Hepatic stellate cell (primary cell): ENCODE measurements around the gene OR2Y1.
"Not testable (repeated sequence)": the region's sequence is repeated elsewhere in the genome, so short reads cannot be mapped to it uniquely, and the experiment has no call there.

Experiments
- DNase-seq: peaks from one replicate; pipeline ENCODE4 v3.0.0; 2011; ENCODE audit warnings: low spot score

Gene OR2Y1, protein sequence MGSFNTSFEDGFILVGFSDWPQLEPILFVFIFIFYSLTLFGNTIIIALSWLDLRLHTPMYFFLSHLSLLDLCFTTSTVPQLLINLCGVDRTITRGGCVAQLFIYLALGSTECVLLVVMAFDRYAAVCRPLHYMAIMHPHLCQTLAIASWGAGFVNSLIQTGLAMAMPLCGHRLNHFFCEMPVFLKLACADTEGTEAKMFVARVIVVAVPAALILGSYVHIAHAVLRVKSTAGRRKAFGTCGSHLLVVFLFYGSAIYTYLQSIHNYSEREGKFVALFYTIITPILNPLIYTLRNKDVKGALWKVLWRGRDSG

DNA sequence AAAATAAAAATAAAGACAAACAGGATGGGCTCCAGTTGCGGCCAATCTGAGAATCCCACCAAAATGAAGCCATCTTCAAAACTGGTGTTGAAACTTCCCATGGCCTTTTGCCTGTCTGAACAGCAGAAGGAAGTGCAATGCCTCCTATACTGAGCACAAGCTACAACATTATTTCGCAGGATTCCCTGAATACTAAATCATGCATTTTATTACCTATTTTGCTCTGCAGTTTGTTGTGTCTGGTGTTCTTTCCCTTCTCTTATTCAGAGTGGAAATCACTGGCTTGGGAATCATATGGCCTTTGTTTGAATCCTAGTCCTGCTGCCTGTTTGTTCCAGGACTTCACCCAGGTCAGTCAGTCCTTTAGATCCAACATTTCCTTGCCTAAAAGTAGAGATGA, at the start of gene OR2Y1:
OR2Y1 (minus strand) TSS at position 101 of the 400 bp plus-strand sequence; CDS start at position 101, 0 bp downstream.
- DNase-seq: no peak

DNA sequence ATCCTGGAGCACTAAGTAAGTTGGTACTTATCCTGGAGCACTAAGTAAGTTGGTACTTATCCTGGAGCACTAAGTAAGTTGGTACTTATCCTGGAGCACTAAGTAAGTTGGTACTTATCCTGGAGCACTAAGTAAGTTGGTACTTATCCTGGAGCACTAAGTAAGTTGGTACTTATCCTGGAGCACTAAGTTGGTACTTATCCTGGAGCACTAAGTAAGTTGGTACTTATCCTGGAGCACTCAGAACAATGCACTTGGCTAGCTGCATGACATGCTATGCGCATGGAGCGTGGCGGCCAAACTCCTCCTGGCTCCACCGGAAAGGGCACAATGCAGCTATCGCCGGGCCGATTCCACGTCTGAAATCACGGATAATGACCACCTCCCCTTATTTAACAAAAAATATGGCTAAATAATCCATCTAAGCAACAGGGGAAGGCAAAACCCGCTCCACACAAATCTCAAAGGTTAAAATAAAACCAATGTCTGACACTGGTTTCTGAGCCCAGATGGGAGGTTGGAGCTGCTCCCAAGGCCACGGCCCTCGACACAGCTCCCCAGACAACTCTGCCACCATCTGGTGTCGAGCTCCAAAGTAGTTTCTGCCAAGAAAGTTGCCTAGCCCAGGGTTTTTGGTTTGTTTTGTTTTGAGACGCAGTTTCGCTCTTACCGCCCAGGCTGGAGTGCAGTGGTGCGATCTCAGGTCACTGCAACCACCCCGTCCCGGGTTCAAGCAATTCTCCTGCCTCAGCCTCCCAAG, 49.0 kb upstream of the OR2Y1 start:
- DNase-seq: not testable (repeated sequence)

DNA sequence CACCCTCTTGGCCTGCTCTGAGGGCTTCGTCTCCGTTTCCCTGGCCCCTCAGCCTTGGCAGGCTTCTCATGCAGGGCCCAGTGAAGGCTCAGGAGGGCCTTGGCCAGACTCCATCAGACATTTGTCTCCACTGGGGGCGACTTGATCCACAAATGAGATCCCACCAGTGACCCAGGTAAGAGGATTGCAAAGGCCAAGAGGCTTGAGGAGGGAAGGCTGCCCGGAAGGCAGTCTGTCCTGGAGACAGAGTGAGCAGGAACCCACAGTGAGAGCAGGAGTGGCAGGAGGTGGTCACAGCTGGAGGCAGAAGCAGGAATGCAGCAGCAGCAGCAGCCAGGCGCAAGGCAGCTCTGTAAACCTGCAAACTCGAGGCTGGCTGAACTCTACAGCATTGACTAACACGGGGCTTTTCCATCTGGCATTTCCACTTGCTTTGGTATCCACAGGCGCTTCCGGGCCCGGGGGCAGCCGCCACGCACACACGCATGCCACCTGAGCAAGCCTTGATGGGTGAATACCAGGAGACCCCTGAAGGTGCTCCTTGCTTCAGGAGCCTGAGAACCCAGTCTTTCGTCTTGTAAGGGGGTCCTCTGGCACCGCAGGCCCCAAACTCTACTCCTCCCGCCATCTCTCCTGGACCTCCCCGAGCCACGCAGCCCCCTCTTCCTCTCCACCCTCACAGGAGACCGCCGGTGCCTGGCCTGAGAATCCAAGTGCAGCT, 48.0 kb upstream of the OR2Y1 start:
- no peak for DNase-seq

DNA sequence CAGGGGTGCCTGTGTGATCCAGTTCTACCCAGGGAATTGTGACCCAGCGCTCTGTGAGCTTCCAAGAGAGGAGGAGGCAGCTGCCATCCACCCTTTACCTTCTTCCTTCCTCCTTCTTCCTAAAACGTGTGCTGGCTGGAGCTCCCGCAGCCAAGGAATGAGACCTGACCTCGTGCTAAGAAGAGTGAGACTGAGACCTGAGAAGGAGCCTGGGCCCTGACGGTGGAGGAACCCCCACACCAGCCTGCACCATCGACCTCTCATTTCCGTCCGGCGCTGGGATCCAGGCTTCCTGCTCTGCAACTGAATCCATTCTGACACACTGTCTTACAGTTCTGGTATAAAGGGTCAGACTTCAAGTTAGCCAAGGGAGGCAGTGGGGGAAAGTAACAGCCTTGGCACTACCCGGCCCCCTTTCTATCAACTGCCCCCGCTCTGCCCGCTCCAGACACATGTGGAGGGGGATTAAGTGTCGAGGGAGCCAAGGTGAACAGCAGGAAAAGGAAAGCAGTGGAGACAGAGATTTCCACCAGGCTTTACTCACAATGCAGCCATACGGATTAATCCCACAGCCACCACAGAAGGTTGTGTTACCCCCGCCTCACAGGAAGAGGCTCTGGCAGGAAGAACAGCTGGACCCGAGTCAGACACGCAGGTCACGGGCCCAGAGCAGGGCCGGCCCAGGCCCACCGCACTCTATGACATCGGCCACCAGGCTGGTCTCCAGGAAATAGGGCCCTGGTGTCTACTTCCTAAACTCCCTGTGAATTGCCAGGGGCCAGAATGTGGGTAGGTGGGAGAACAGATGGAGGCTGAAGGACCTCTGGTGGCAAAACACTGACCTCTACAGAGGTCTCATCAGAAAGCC, 46.9 kb upstream of the OR2Y1 start:
- no peak for DNase-seq

DNA sequence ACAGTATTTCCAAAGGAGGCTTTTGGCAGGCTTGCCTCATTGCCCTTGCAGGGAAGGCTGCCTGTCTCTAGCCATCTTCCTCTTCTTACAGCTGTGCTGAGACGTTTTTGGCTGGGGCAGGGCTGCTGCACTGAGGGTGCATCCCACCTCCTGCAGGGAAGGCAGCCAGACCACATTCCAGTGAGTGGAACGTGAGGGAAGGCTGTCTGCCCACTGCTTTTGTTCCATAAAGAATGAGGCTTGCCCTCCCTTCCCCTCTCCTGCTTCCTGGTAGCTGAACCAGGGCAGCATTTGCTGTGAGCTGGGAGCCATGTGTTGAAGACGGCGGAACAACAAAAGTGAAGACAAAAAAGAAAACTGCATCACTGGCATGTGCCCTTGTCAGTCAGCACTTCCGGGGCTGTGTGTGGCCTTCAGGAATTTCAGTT, 46.0 kb upstream of the OR2Y1 start:
- DNase-seq: peak; percentile 54

DNA sequence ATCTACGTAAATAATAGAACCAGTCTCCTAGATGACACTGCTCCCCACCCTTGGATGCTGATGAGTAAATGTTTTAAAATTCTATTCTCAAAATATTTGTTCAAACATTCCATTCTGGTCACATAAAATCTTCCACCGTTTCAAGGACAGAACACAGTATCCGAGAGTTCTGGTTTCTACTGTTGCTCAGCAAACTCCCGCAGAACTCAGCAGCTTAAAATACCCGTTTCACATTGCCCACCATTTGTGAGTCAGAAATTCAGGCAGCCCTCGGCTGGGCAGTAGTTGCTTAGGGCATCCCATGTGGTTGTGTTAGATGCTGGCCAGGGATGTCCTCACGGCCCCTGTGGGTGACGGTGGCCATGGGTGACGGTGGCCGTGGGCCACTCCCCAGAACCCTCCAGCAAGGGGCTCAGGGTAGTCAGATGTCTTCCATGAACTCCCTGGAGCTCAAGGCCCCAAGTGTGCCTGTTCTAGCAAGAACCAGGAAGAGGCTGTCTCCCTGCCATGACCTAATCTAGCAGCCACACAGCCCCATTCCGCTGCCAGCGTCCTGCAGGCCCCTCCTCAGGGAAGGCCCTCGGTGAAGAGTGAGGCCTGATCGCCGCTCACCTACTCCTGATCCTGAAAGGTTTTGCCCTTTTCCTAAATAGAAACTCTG, 45.4 kb upstream of the OR2Y1 start:
- peak; percentile 83 for DNase-seq

DNA sequence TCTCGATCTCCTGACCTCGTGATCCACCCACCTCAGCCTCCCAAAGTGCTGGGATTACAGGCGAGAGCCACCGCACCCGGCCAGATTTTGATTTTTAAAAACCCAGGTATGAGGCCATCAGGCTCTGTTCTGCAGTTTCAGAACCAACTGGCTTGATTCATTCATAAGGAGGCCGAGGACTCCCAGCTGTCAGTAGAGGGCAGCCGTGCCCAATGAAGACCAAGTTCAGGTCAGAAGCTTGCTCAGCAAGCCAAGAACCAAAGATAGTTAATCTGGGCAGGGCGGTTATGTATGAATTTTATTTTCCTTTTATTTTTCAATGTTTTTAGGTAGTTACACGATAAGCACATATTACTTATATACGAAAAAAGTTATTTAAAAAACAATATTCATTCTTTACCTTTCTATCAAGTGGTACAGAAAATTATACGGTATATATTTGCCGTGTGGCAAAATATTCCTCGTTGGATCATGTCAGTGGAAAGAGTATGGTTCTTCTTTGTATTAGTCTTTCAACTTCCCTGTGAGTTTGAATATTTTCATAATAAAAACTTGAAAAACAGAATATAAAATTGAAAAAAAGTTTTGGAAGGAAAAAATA, 44.7 kb upstream of the OR2Y1 start:
- DNase-seq: peak; percentile 78

DNA sequence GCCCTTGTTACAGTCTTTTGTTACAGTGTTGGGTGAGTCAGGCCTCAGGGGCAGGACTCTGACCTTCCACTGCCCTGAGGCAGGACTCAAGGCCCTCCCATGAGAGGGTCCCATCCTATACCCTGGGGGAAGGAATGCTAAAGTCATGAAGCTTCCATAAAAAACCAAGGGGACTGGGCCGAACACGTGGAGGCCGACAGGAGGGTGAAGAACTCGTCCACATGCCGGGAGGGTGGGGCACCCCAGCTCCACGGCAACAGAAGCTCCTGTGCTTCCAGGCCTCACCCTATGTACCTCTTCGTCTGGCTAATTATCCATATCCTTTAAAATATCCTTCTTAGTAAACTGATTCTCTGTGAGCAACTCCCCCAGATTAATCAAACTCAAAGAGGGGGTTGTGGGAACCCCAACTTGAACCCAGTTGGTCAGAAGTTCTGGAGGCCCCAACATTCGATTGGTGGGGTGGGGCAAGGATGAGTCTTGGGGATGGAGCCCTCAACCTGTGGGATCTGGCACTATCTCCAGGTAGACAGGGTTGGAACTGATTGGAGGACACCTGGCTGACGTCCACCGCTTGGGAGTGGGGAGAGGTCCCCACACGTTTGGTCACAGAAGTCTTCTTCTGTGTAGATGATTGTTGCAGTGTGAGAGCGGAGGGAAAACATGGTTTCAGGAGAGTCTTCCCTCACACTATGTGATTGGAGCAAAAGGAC, 43.6 kb upstream of the OR2Y1 start:
- DNase-seq: no peak

DNA sequence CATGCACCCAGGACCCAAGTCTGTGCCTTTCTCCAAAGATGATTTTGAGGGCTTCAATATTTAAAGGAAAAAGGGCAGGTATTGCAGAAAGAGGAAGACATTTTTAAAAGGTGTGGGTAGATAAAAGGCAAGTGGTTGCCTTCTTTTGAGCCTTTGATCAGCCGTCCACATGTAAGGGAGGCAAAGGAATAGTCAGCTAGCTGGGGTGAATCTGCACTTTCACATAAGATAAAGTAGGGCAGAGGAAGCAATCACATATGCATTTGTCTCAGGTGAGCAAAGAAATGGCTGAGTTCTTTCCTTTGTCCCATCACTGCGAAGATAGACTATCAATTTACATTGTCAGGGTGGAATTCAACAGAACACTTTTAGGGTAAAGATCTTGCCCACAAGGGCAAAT, 42.9 kb upstream of the OR2Y1 start:
- DNase-seq: no peak

DNA sequence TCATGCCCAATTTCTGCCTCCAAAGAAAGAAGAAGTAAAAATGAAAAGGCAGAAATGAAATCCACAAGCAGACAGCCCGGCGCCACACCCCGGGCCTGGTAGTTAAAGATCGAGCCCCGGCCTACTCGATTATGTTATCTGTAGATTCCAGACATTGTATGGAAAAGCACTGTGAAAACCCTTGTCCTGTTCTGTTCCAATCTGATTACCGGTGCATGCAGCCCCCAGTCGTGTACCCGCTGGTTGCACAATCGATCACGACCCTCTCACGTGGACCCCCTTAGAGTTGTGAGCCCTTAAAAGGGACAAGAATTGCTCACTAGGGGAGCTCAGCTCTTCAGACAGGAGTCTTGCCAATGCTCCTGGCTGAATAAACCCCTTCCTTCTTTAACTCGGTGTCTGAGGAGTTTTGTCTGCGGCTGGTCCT, 42.1 kb upstream of the OR2Y1 start:
- not testable (repeated sequence) for DNase-seq

DNA sequence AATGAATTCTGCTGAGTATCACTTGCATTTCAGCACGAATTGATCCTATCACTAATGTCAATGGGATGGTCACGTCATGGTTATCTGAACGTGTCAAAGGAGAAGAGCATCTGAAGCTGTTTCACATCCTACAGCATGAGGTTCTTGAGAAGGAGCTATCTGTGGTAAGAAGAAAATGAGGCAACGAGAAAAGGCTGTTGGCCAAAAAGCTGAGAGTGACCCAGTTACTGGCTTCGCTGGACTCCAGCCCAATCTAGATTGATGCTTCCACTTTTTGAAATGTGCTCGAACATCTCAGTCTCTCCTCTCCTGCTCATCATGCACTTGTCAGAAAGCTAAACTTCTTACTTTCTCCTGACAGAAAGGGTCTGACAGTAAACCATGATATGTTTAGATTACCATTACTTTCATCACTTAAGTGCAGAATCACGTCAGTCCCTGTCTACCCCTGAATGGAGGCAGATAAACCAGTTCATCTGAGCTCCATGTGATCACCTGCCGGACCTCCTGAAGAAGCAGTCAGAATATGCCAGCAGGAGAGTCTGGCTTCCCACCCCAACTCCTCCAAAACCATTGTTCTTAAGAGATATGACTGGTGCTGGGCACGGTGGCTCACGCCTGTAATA, 40.2 kb upstream of the OR2Y1 start:
- DNase-seq: no peak

DNA sequence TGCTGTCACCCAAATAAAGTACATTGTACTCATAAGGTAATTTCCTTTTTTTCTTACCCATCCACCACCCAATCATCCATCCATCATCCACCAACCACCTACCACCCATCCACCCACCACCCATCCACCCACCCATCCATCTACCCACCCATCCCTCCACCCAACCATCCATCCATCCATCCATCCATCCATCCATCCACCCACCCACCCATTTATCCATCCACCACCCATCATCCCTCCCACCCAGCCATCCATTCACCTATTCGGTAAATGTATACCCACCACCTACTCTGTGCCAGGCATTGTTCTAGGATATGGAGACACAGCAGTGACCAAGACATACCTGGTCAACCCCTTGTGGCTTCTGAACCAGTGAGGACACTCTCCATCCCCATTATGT, 37.6 kb upstream of the OR2Y1 start:
- no peak for DNase-seq

DNA sequence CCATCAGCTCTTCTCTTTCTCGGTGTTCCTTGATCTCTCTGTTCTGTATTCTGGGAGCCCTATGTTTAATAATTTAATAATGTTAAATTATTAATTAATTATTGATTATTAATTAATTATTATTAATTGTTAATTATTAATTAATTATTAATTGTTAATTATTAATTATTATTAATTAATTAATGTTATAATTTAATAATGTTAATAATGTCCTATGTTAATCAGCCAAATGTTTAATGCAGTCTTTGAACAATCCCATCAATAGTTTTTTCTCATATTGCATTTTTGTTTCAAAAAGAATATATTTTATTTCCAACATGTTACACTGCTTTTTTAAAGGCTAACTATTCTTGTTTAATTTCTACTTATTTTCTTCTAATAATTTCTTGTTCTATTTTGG, 36.5 kb upstream of the OR2Y1 start:
- DNase-seq: no peak

DNA sequence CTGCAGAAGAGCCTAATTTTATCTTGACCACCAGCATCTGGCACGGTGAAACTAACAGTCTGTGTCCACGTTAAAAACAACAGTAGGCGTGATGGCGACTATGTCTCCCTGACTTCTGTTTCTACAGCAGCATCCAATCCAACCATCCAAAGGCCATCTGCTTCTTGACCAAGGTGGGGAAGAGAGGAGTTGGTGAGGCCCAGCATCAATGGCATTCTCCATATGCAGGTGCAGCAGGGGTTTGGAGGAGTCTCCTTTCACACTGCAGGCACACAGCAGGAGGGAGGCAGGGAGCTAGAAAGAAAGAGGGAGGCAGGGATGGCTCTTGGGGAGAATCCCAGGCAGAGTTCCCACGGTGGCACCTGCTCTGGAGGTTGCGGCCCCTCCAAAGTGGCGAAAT, 35.8 kb upstream of the OR2Y1 start:
- no peak for DNase-seq

DNA sequence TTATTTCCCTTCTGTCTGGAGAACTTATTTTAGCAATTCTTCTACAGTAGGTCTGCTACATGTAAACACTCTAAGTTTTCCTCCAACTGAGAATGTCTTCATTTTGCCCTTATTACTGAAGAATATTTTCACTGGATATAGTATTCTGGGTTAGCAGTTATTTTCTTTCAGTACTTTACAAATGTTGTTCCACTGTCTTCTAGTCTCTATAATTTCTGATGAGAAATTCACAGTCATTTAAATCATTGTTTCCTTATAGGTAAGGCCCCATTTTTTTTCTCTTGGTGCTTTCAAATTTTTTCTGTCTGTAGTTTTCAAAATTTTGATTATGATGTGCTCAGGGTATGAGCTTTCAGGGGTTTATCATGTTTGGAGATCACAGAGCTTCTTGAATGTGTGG, 32.0 kb upstream of the OR2Y1 start:
- no peak for DNase-seq

DNA sequence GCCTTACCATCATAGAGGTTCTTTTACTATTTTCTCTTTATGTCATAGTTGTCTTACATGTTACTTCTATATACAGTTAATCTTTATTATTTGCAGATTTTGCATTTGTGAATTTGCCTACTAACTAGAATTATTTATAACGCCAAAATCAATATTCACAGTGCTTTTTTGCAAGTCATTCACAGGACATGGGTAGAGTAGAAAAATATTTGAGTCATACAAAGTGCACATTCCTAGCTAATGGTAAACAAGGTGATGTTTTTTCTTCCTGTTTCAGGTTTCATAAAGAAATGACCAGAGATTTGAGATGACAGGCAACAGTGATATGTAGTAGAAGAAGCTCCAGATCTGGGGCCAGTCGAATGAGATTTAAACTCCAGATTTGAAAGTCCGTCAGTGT, 30.0 kb upstream of the OR2Y1 start:
- DNase-seq: no peak

DNA sequence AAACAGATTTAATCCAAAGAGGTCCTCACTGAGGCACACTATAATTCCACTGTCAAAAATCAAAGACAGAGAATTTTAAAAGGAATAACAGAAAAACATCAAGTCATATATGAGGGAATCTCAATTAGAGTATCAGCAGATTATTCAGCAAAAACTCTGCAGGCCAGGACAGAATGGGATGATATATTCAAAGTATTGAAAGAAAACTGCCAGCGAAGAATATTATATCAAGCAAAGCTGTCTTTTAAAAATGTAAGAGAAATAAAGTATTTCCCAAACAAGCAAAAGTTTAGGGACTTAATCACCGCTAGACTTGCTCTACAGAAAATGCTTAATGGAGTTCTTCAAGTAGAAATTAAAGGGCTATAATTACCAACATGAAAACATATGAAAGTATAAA, 15.7 kb upstream of the OR2Y1 start:
- DNase-seq: no peak

DNA sequence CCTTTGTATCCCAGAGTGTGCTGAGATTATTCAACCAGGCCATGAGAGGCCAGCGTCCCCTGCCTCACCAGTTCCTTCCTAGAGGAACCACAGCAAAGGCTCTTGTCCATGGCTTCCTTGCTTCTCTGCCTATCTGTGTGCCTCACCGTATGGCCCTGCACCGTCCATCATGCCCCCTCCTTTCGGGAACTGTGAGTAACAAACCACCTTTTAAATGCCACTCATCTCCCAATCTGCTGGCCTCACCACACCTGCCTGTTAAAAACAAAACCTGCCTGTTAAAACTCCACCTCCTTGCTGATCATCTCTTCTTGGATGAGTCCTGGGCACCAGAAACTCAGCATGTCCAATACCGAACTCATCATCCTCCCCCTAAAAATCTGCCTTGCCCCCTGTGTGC, 4.4 kb upstream of the OR2Y1 start:
- DNase-seq: no peak

DNA sequence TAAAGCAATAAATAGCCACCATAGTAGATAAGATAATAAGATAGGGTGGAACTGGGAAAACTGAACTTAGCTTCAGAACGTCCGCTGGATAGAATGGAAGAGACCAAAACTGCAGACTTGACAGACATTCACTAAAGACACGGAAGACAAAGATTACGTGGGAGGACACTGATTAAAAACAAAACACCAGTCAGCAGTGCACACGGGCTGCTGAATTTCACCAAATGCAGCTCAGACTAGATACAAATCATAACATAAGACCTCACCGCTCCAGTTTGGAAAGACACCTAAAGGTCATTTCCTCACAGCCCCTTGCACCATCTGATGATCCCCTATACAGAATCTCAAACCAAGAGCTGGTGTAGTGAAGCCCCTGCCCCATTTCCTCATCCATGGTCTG, 2.9 kb upstream of the OR2Y1 start:
- DNase-seq: no peak

DNA sequence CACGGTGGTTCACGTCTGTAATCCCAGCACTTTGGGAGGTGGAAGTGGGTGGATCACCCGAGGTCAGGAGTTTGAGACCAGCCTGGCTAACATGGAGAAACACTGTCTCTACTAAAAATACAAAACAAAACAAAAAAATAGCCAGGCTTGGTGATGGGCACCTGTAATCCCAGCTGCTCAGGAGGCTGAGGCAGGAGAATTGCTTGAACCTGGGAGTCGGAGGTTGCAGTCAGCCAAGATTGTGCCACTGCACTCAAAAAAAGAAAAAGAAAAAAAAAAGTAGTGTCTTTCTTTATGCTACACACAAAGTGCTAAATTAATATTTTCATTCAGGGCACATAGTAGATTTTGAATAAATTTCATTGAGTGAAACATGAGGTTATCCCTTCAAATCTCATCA, 1.1 kb upstream of the OR2Y1 start:
- DNase-seq: not testable (repeated sequence)
